H1 (cell line): ENCODE results near the gene MAP3K6. TPM values are rescaled to one million over a fixed set of nuclear protein-coding genes. Genes with fewer than 3 reads are reported as not detected.

Source experiments
- CTCF ChIA-PET: fragments of 300-600 bp; sonication (Branson Sonifier 250); formaldehyde crosslinking; loops from one replicate; lab custom pipeline; 2021; ENCODE audit not compliant: partially characterized antibody; lab: Charles Lee
- POLR2A ChIA-PET: fragments of 300-600 bp; sonication (Branson Sonifier 250); formaldehyde crosslinking; loops from one replicate; lab custom pipeline; 2021; ENCODE audit warnings: inconsistent platforms; ENCODE audit not compliant: partially characterized antibody; lab: Charles Lee
- DNase-seq, 2 experiments: peaks; one replicate each; pipeline versions ENCODE4 v3.0.0 to v3.0.0-alpha.2; 2010 to 2022; ENCODE audit warnings: low spot score in 2 of 2, low read depth in 1 of 2, mixed read lengths in 1 of 2
- FAIRE-seq: peaks from 2 replicates; lab custom pipeline; 2011; peaks lifted over from hg19 to GRCh38; lab: Jason Lieb, UNC
- H2AFZ ChIP-seq: 2 replicates; pipeline ENCODE4 v1.8.1; 2012; ENCODE audit warnings: low read length, inconsistent platforms
- H2AK5ac ChIP-seq: 2 replicates; pipeline ENCODE4 v1.6.1; 2013; ENCODE audit warnings: low read depth, low read length
- H2BK120ac ChIP-seq: replicated peaks from 2 replicates; pipeline ENCODE3; 2013; ENCODE audit warnings: low read depth, low read length, inconsistent platforms
- H2BK12ac ChIP-seq: 2 replicates; pipeline ENCODE4 v1.6.1; 2013; ENCODE audit warnings: low read depth, low read length
- H2BK15ac ChIP-seq: 2 replicates; pipeline ENCODE4 v1.6.1; 2013; ENCODE audit warnings: low read length
- H2BK20ac ChIP-seq: 2 replicates; pipeline ENCODE4 v1.6.1; 2013; ENCODE audit warnings: low read length
- H2BK5ac ChIP-seq: 2 replicates; pipeline ENCODE4 v1.6.1; 2013; ENCODE audit warnings: low read depth, low read length
- H3K14ac ChIP-seq: 2 replicates; pipeline ENCODE4 v1.6.1; 2013; ENCODE audit warnings: inconsistent platforms; ENCODE audit not compliant: insufficient read length
- H3K18ac ChIP-seq: 2 replicates; pipeline ENCODE4 v1.6.1; 2013; ENCODE audit warnings: low read length; ENCODE audit errors: extremely low read depth
- H3K23ac ChIP-seq: 2 replicates; pipeline ENCODE4 v1.6.1; 2013; ENCODE audit warnings: inconsistent platforms; ENCODE audit not compliant: insufficient read length
- H3K23me2 ChIP-seq: 2 replicates; pipeline ENCODE4 v1.6.1; 2013; ENCODE audit warnings: low read depth, low read length
- H3K27ac ChIP-seq: 2 replicates; pipeline ENCODE4 v1.6.1; 2011; ENCODE audit warnings: low read depth, low read length, inconsistent platforms
- H3K27me3 ChIP-seq, 4 experiments: replicated peaks in 1 of 4; 1 replicate in 1 of 4; 2 replicates in 3 of 4; pipeline versions ENCODE4 v1.6.1 to v1.8.1; 2011 to 2013; ENCODE audit warnings: low read length in 3 of 4, mild to moderate bottlenecking in 3 of 4, inconsistent platforms in 2 of 4, mixed read lengths in 2 of 4, moderate library complexity in 1 of 4; ENCODE audit not compliant: control insufficient read depth in 3 of 4, insufficient read depth in 3 of 4; ENCODE audit errors: extremely low read depth in 1 of 4
- H3K36me3 ChIP-seq, 4 experiments: 2 replicates each; pipeline versions ENCODE4 v1.6.1 to v1.8.1; 2011 to 2013; ENCODE audit warnings: mild to moderate bottlenecking in 4 of 4, low read length in 3 of 4, moderate library complexity in 2 of 4, control low read depth in 1 of 4, inconsistent platforms in 1 of 4; ENCODE audit not compliant: insufficient read depth in 4 of 4, control insufficient read depth in 2 of 4
- H3K4ac ChIP-seq: replicated peaks from 2 replicates; pipeline ENCODE3; 2013; ENCODE audit warnings: low read length, low read depth, mixed read lengths, inconsistent platforms; ENCODE audit not compliant: insufficient read length
- H3K4me1 ChIP-seq, 4 experiments: replicated peaks in 1 of 4; 1 replicate in 1 of 4; 2 replicates in 3 of 4; pipeline versions ENCODE4 v1.6.1 to v1.8.1; 2011 to 2013; ENCODE audit warnings: low read length in 3 of 4, inconsistent platforms in 2 of 4, mixed read lengths in 1 of 4; ENCODE audit not compliant: insufficient read depth in 4 of 4, control insufficient read depth in 3 of 4
- H3K4me2 ChIP-seq, 2 experiments: 2 replicates each; pipeline versions ENCODE4 v1.6.1 to v1.8.1; 2011 to 2013; ENCODE audit warnings: low read depth in 2 of 2, low read length in 2 of 2, control low read depth in 1 of 2, inconsistent platforms in 1 of 2, mild to moderate bottlenecking in 1 of 2; ENCODE audit not compliant: insufficient read depth in 1 of 2
- H3K4me3 ChIP-seq, 4 experiments: fragments of 200-600, 300-600 bp in 1 of 4; sonication (generic), shearing (Covaris generic), sonication (Bioruptor Twin) in 1 of 4; 2 replicates each; pipeline versions ENCODE4 v1.5.1 to v1.8.1; 2011 to 2016; ENCODE audit warnings: low read length in 4 of 4, low read depth in 3 of 4, control low read depth in 2 of 4, inconsistent platforms in 2 of 4, mild to moderate bottlenecking in 2 of 4, mixed read lengths in 1 of 4, moderate library complexity in 1 of 4; ENCODE audit not compliant: insufficient read depth in 2 of 4; ENCODE audit errors: extremely low read depth in 1 of 4
- H3K56ac ChIP-seq: replicated peaks from 2 replicates; pipeline ENCODE3; 2013; ENCODE audit warnings: low read depth, mild to moderate bottlenecking, mixed read lengths, low read length, inconsistent platforms; ENCODE audit not compliant: insufficient read length
- H3K79me1 ChIP-seq: 2 replicates; pipeline ENCODE4 v1.6.1; 2013; ENCODE audit warnings: low read depth, low read length, control low read depth
- H3K79me2 ChIP-seq, 2 experiments: 2 replicates each; pipeline versions ENCODE4 v1.6.1 to v1.8.1; 2012 to 2013; ENCODE audit warnings: low read length in 2 of 2, mild to moderate bottlenecking in 2 of 2, inconsistent platforms in 1 of 2; ENCODE audit not compliant: insufficient read depth in 2 of 2, control insufficient read depth in 1 of 2
- H3K9ac ChIP-seq, 4 experiments: replicated peaks in 1 of 4; 1 replicate in 1 of 4; 2 replicates in 3 of 4; pipeline versions ENCODE4 v1.6.1 to v1.8.1; 2011 to 2013; ENCODE audit warnings: low read depth in 3 of 4, low read length in 3 of 4, control low read depth in 2 of 4, mild to moderate bottlenecking in 2 of 4, moderate library complexity in 2 of 4, inconsistent platforms in 1 of 4; ENCODE audit errors: extremely low read depth in 1 of 4
- H3K9me3 ChIP-seq, 2 experiments: 2 replicates each; pipeline versions ENCODE4 v1.6.1 to v1.8.1; 2012 to 2013; ENCODE audit warnings: mild to moderate bottlenecking in 2 of 2, moderate library complexity in 2 of 2, control low read depth in 1 of 2, inconsistent platforms in 1 of 2, low read depth in 1 of 2, low read length in 1 of 2, mixed read lengths in 1 of 2; ENCODE audit not compliant: insufficient read depth in 2 of 2
- H4K20me1 ChIP-seq, 2 experiments: replicated peaks in 1 of 2; 2 replicates each; pipeline versions ENCODE3 to v1.8.1; 2011 to 2013; ENCODE audit warnings: inconsistent platforms in 2 of 2, low read length in 2 of 2, mild to moderate bottlenecking in 1 of 2; ENCODE audit not compliant: insufficient read depth in 2 of 2, control insufficient read depth in 1 of 2
- H4K5ac ChIP-seq: 2 replicates; pipeline ENCODE4 v1.6.1; 2013; ENCODE audit warnings: low read length, low read depth, mixed read lengths, inconsistent platforms; ENCODE audit not compliant: insufficient read length
- H4K8ac ChIP-seq: 2 replicates; pipeline ENCODE4 v1.8.0; 2013; ENCODE audit warnings: mild to moderate bottlenecking, moderate library complexity, low read length, inconsistent platforms; ENCODE audit not compliant: insufficient read depth; ENCODE audit errors: extremely low read depth
- H4K91ac ChIP-seq: replicated peaks from 2 replicates; pipeline ENCODE3; 2013; ENCODE audit warnings: low read length, mixed read lengths, inconsistent platforms; ENCODE audit not compliant: insufficient read length
- ATF3 ChIP-seq: IDR thresholded peaks from 2 replicates; pipeline ENCODE4 v1.6.1; 2011; ENCODE audit warnings: low read depth, mild to moderate bottlenecking, low read length; ENCODE audit not compliant: insufficient read depth
- MAFK ChIP-seq: IDR thresholded peaks from 2 replicates; pipeline ENCODE4 v1.6.1; 2012; ENCODE audit warnings: low read depth, mild to moderate bottlenecking, improper control_type of control experiment, low read length
- SAP30 ChIP-seq: fragments of 300-600 bp; sonication (generic); IDR thresholded peaks from 2 replicates; pipeline ENCODE4 v1.7.1; 2012; ENCODE audit warnings: low read length, moderate library complexity, mild to moderate bottlenecking, inconsistent platforms; ENCODE audit not compliant: insufficient read depth, insufficient replicate concordance
- TEAD4 ChIP-seq: IDR thresholded peaks from 2 replicates; pipeline ENCODE4 v1.6.1; 2012; ENCODE audit warnings: low read depth, low read length, inconsistent platforms, mixed read lengths
- YY1 ChIP-seq: IDR thresholded peaks from 2 replicates; pipeline ENCODE4 v1.6.1; 2011; ENCODE audit warnings: low read depth, mild to moderate bottlenecking, low read length
- ZNF274 ChIP-seq: IDR thresholded peaks from 2 replicates; pipeline ENCODE4 v1.7.0; 2012; ENCODE audit warnings: low read length, borderline replicate concordance; ENCODE audit errors: extremely low read depth
- WGBS, 2 experiments: shearing (Covaris generic) in 1 of 2; methylation state at CpG; one replicate each; pipeline versions ENCODE4 v1.1.6 to v1.1.7; 2013 to 2015; ENCODE audit warnings: low lambda C conversion rate in 2 of 2, mixed read lengths in 2 of 2, inconsistent platforms in 1 of 2, low coverage in 1 of 2, missing lambda C conversion rate in 1 of 2; ENCODE audit not compliant: insufficient replicate concordance in 2 of 2, insufficient coverage in 1 of 2, insufficient read length in 1 of 2; ENCODE audit errors: extremely low coverage in 1 of 2, missing lambda C conversion rate in 1 of 2; 5-methylcytosine and 5-hydroxymethylcytosine counted together
- polyA plus RNA-seq, 7 experiments: library from polyadenylated mRNA; depleted of rRNA in 3 of 7; stranded (reverse) in 5 of 7; unstranded in 2 of 7; fragments of >200 nt in 5 of 7; fragments of 200-250 nt in 2 of 7; gene quantifications; 1 replicate in 5 of 7; 2 replicates in 1 of 7; 4 replicates in 1 of 7; pipeline versions ENCODE4 v1.2.1 to v1.2.3, GENCODE V29; 2011 to 2013; ENCODE audit warnings: missing spikeins in 2 of 7, mixed read lengths in 2 of 7
- total RNA-seq: library from RNA; stranded (reverse); fragmentation: NEBNext Ultra II Directional; extraction: Animal tissue kit (Norgen Biotek cat#: 25700); gene quantifications from 2 replicates; pipeline ENCODE4 v1.2.1, GENCODE V29; 2021
- TF ChIP-seq, protein P1 (sequence below): IDR thresholded peaks from 2 replicates; pipeline ENCODE4 v1.6.1; 2012; ENCODE audit warnings: inconsistent platforms

The MAP3K6 gene
- total and polyA plus RNA-seq, 2 of the 8 experiments (the other 6 are each of a cell fraction or from before 2014, with no cell fraction given): 7.4 to 7.6 TPM

DNA sequence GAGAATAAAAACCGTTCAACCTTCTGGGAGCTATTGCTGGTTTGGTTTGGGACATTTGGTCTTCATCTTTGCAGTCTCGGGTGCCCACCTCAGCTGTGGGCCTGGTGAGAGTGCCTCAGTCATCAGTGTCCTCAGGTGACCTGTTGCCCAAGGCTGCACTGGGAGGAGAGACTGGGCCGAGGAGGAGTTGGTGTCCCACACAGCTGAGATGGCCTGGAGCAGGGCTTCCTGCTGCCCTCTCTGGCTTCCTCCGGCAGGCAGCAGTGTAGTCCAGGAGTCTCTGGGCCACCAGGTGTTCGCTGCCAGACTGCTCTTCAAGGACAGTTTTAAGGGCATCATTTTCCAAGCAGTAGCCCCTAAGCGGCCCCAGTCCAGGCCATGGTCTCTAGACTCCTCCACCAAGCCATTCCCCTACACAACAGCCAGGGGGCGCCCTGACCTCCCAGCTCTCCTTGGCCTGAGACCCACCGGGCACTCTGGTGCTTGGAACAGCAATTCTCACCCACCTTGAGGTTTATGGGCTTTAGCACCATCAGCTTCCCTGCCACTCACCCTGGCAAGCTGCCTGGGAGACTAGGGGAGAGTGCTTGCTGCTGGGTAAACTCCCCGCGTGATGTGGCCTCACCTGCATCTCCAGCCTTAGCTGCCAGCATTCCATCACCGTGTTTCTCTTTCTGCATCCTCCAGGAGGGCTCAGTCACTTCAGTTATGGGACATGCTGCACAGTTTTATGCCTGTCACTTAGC, 34.1 kb downstream of the MAP3K6 start:
- no peak overlapping the region for H3K4me3 ChIP-seq
- no peak overlapping the region for H3K9ac ChIP-seq
- H3K14ac ChIP-seq: no peak overlapping the region
- H2BK20ac ChIP-seq: no peak overlapping the region
- CTCF ChIA-PET: interaction anchor here (0.7 to 17.0 kb wide), 39 partner anchors 9 to 332 kb away, joined by 3 to 321 read pairs (median 5); partner anchors contain the start of genes CD164L2, MAP3K6, SYTL1 and TMEM222
- no peak overlapping the region for H3K23ac ChIP-seq
- peaks cover 4 to 18% (median 11%) of the 10 kb centered on the region in 4 experiments; a peak in 7 of 8 replicates for H3K36me3 ChIP-seq
- no peak overlapping the region for H2BK5ac ChIP-seq
- H2AFZ ChIP-seq: no peak overlapping the region
- no peak overlapping the region for H2BK120ac ChIP-seq
- no peak overlapping the region for H4K5ac ChIP-seq
- no peak overlapping the region for H4K91ac ChIP-seq
- H3K4me1 ChIP-seq: no peaks in the 10 kb centered on the region
- no peak overlapping the region for H2BK15ac ChIP-seq
- H3K27me3 ChIP-seq: no peaks in the 10 kb centered on the region
- no peak for FAIRE-seq
- peak in 1 of 2 experiments; percentile 86 for DNase-seq
- H3K4ac ChIP-seq: no peak overlapping the region
- no peak overlapping the region for H2BK12ac ChIP-seq
- H2AK5ac ChIP-seq: no peak overlapping the region
- WGBS, 2 experiments: 78% methylated on average over 11 of the region's 11 CpGs; no CpG with 5 or more reads in 1 of the 2 experiments
- no peak overlapping the region for H3K18ac ChIP-seq
- no peaks in the 10 kb centered on the region for H3K9me3 ChIP-seq
- H3K56ac ChIP-seq: no peak overlapping the region
- H3K4me2 ChIP-seq: no peak overlapping the region
- H3K79me1 ChIP-seq: 0 out of 2 replicates have a peak, but pooled peaks cover 3% of the 10 kb centered on the region
- H3K27ac ChIP-seq: no peak overlapping the region
- H4K20me1 ChIP-seq: peaks cover 8 to 20% of the 10 kb centered on the region in 2 experiments
- POLR2A ChIA-PET: interaction anchor here (0.6 to 2.4 kb wide), 10 partner anchors 9 to 193 kb away, joined by 3 to 14 read pairs (median 6); partner anchors contain the start of genes SYTL1 and TMEM222
- H4K8ac ChIP-seq: peak overlapping the region; percentile 52; the same call in 1 of the 2 replicates
- H3K23me2 ChIP-seq: no peaks in the 10 kb centered on the region
- H3K79me2 ChIP-seq: peaks cover 0 to 16% of the 10 kb centered on the region in 2 experiments; a peak in 3 of 4 replicates
- 0 out of 2 replicates have a peak, but pooled peaks have one; percentile 44 for TF ChIP-seq YY1
- 0 out of 2 replicates have a peak, but pooled peaks have one; percentile 9 for TF ChIP-seq ATF3
- TF ChIP-seq SAP30: no peak
- no peak for TF ChIP-seq ZNF274
- TF ChIP-seq MAFK: no peak
- TF ChIP-seq TEAD4: no peak
- TF ChIP-seq, protein P1, sequence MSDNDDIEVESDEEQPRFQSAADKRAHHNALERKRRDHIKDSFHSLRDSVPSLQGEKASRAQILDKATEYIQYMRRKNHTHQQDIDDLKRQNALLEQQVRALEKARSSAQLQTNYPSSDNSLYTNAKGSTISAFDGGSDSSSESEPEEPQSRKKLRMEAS: no peak
